Neural progenitor cell (in vitro differentiated cells): ENCODE data around the gene COL25A1.

Experiments used
- EZH2phosphoT487 ChIP-seq: fragments of 200-600 bp; sonication (generic); IDR thresholded peaks from 2 replicates; pipeline ENCODE4 v1.6.1; 2017; ENCODE audit warnings: antibody characterized with exemption
- TF ChIP-seq, protein P1 (sequence below): fragments of 200-600 bp; sonication (generic); IDR thresholded peaks from 2 replicates; pipeline ENCODE4 v1.5.1; 2017; ENCODE audit warnings: antibody characterized with exemption, mild to moderate bottlenecking

DNA sequence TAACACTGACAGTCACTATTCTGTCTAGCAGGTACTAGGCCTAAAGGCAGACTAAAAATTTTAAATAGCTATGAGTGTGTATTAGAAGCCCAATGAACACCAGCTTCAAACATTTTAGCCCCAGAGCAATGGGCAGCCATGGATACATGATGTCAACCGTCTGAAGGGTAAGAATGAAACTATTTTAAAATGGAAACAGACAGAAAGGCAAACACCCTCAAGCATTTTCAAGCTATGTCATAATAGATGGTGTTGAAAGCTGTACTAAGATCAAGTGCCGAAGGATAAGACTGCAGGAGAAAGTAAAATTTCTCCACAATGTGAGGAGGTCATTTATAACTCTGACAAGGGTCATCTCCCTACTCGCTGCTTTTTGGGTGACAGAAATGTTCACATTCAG, 225.0 kb downstream of the COL25A1 start:
- TF ChIP-seq, protein P1, sequence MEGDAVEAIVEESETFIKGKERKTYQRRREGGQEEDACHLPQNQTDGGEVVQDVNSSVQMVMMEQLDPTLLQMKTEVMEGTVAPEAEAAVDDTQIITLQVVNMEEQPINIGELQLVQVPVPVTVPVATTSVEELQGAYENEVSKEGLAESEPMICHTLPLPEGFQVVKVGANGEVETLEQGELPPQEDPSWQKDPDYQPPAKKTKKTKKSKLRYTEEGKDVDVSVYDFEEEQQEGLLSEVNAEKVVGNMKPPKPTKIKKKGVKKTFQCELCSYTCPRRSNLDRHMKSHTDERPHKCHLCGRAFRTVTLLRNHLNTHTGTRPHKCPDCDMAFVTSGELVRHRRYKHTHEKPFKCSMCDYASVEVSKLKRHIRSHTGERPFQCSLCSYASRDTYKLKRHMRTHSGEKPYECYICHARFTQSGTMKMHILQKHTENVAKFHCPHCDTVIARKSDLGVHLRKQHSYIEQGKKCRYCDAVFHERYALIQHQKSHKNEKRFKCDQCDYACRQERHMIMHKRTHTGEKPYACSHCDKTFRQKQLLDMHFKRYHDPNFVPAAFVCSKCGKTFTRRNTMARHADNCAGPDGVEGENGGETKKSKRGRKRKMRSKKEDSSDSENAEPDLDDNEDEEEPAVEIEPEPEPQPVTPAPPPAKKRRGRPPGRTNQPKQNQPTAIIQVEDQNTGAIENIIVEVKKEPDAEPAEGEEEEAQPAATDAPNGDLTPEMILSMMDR, result no peak
- TF ChIP-seq EZH2phosphoT487, result no peak
